Stomach (tissue), 9 donors: ENCODE data around the gene FOS. TPM values are rescaled to one million over a fixed set of nuclear protein-coding genes. Genes with fewer than 3 reads are reported as not detected.

Source experiments
- DNase-seq, 2 donors: peaks; one replicate each; pipeline versions ENCODE4 v3.0.0 to v3.0.0-alpha.2; 2013 to 2019
- H3K27ac ChIP-seq, 5 donors: fragments of 200-600 bp in 4 of 5; sonication (generic) in 4 of 5; one replicate each; pipeline ENCODE4 v1.5.1; 2013 to 2019; ENCODE audit warnings: mild to moderate bottlenecking in 1 of 5, moderate library complexity in 1 of 5
- H3K27me3 ChIP-seq, 3 donors: fragments of 200-600 bp; sonication (generic); one replicate each; pipeline ENCODE4 v1.5.1; 2017 to 2019; ENCODE audit warnings: mixed run types in 1 of 3
- H3K36me3 ChIP-seq, 4 donors: fragments of 200-600 bp; sonication (generic); 1 replicate in 3 of 4; 2 replicates in 1 of 4; pipeline ENCODE4 v1.5.1; 2016 to 2019
- H3K4me1 ChIP-seq, 4 donors: fragments of 200-600 bp; sonication (generic); one replicate each; pipeline ENCODE4 v1.5.1; 2016 to 2019
- H3K4me3 ChIP-seq, 4 donors: fragments of 200-600 bp; sonication (generic) in 3 of 4; one replicate each; pipeline ENCODE4 v1.5.1; 2016 to 2019; ENCODE audit warnings: mild to moderate bottlenecking in 1 of 4
- H3K9me3 ChIP-seq, 4 donors: fragments of 200-600 bp; sonication (generic); one replicate each; pipeline ENCODE4 v1.5.1; 2016 to 2019
- CTCF ChIP-seq, 7 experiments: fragments of 450-650 bp in 4 of 7; fragments of 200-600 bp in 3 of 7; sonication (generic) in 3 of 7; IDR thresholded peaks; one replicate each; pipeline ENCODE4 v1.5.1; 2016 to 2019; ENCODE audit warnings: antibody characterized with exemption in 7 of 7, control low read depth in 2 of 7, mild to moderate bottlenecking in 1 of 7
- EP300 ChIP-seq: sonication (generic); formaldehyde crosslinking; IDR thresholded peaks from one replicate; pipeline ENCODE4 v1.6.1; 2017; ENCODE audit warnings: antibody characterized with exemption
- POLR2A ChIP-seq, 4 donors: fragments of 450-650 bp; IDR thresholded peaks; one replicate each; pipeline ENCODE4 v1.6.1; 2016; ENCODE audit warnings: antibody characterized with exemption in 4 of 4, control low read depth in 2 of 4, mild to moderate bottlenecking in 1 of 4, moderate library complexity in 1 of 4
- POLR2AphosphoS5 ChIP-seq, 3 donors: sonication (generic); formaldehyde crosslinking; IDR thresholded peaks; one replicate each; pipeline ENCODE4 v1.6.1; 2016; ENCODE audit warnings: antibody characterized with exemption in 3 of 3
- WGBS, 5 donors: extraction: QIAGEN DNeasy Blood & Tissue Kit in 3 of 5; methylation state at CpG; one replicate each; pipeline versions ENCODE4 v1.1.5 to v1.1.7; 2013 to 2018; 5-methylcytosine and 5-hydroxymethylcytosine counted together
- intact Hi-C: fragments of 100-400 bp; cut with DNase I; formaldehyde crosslinking; loops from one replicate; pipeline ENCODE4 v1.15.1; 2023; ENCODE audit warnings: low total_unique reads
- polyA plus RNA-seq, 3 donors: library from polyadenylated mRNA; stranded (reverse); fragments of 200-250 nt; gene quantifications; one replicate each; pipeline ENCODE4 v1.2.3, GENCODE V29; 2013
- total RNA-seq, 5 donors: library from RNA; depleted of rRNA; stranded (reverse); fragments of >200 nt; gene quantifications; one replicate each; pipeline versions ENCODE4 v1.1.0 to v1.2.3, GENCODE V29; 2014 to 2016
- donor health status: healthy with polysubstance abuse.
- donor health status: Bipolar disorder and iron deficiency.
- donor health status: healthy.

Gene FOS
- total and polyA plus RNA-seq, 8 donors: 62.2 to 1,274 (median 213) TPM

GRCh38 chr14:75293920-75294648 lies 15.5 kb downstream of the FOS start:
- intact Hi-C loops: no loop called here
- H3K4me1 ChIP-seq: peaks cover 19 to 47% (median 28%) of the 10 kb centered on the region in 4 donors
- peak overlapping the region; percentile 49 to 57 (median 54) for H3K4me3 ChIP-seq
- peak; percentile 96 to 99 for DNase-seq
- no peaks in the 10 kb centered on the region for H3K36me3 ChIP-seq
- no peaks in the 10 kb centered on the region for H3K27me3 ChIP-seq
- 0 to 1% (median 0%) methylated on average over 40 to 59 of the region's 59 CpGs for WGBS, 5 donors
- H3K9me3 ChIP-seq: no peaks in the 10 kb centered on the region
- peak overlapping the region; percentile 89 to 96 (median 95) for H3K27ac ChIP-seq
- TF ChIP-seq POLR2AphosphoS5 (IDR thresholded peaks at IDR 0.05) (peak; percentile 83 to 94 (median 92)), POLR2A (IDR thresholded peaks at IDR 0.05) (peak in 1 of 4 donors; percentile 38), CTCF (IDR thresholded peaks at IDR 0.05) (peak in 1 of 7 experiments; percentile 13), EP300 (peak; percentile 88)

- WGBS, 5 donors: 0 to 1% (median 1%) methylated on average over 9 of the region's 9 CpGs
- intact Hi-C loops: no loop called here
- Histone ChIP-seq H3K36me3 (no peaks in the 10 kb centered on the region), H3K4me3 (peak overlapping the region; percentile 49 to 57 (median 54)), H3K4me1 (peaks cover 19 to 47% (median 28%) of the 10 kb centered on the region in 4 donors), H3K27me3 (no peaks in the 10 kb centered on the region), H3K27ac (peak overlapping the region; percentile 88 to 96 (median 91)), H3K9me3 (no peaks in the 10 kb centered on the region)
- TF ChIP-seq POLR2AphosphoS5 (IDR thresholded peaks at IDR 0.05) (no peak), POLR2A (IDR thresholded peaks at IDR 0.05) (no peak), EP300 (no peak), CTCF (IDR thresholded peaks at IDR 0.05) (peak in 1 of 7 experiments; percentile 9)
- DNase-seq: no peak
These were observed 16.0 kb downstream of the FOS start for GRCh38 chr14:75294649-75295033.

DNA sequence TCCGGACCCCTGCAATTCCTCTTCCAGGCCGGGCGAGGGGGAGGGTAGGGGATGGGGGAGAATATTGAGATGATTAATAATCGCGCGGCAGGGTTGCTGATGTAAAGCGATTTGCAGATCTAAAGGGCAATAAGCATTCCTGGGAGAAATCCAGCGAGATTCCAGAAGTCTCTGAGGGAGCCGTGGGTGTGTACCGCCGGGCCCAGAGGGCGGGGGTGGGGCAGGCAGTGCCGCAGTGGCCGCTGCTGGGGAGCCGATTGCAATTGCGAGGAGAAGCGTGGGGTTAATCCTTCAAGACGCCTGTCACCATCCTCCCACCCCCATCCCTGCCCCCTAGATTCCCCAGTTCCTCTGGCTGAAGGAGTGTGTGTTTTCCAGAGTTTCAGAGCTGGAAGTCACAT lies 16.4 kb downstream of the FOS start:
- peak overlapping the region; percentile 49 to 57 (median 54) for H3K4me3 ChIP-seq
- no peak for TF ChIP-seq POLR2A (IDR thresholded peaks at IDR 0.05)
- TF ChIP-seq EP300: no peak
- no peak for TF ChIP-seq POLR2AphosphoS5 (IDR thresholded peaks at IDR 0.05)
- no peak for TF ChIP-seq CTCF (IDR thresholded peaks at IDR 0.05)
- no peaks in the 10 kb centered on the region for H3K9me3 ChIP-seq
- no peaks in the 10 kb centered on the region for H3K36me3 ChIP-seq
- 0 to 2% (median 1%) methylated on average over 15 to 18 of the region's 18 CpGs for WGBS, 5 donors
- H3K27me3 ChIP-seq: no peaks in the 10 kb centered on the region
- H3K4me1 ChIP-seq: peaks cover 19 to 49% (median 28%) of the 10 kb centered on the region in 4 donors
- peak; percentile 69 to 91 for DNase-seq
- peak overlapping the region; percentile 88 to 96 (median 91) for H3K27ac ChIP-seq
- intact Hi-C loops: no loop called here

DNA sequence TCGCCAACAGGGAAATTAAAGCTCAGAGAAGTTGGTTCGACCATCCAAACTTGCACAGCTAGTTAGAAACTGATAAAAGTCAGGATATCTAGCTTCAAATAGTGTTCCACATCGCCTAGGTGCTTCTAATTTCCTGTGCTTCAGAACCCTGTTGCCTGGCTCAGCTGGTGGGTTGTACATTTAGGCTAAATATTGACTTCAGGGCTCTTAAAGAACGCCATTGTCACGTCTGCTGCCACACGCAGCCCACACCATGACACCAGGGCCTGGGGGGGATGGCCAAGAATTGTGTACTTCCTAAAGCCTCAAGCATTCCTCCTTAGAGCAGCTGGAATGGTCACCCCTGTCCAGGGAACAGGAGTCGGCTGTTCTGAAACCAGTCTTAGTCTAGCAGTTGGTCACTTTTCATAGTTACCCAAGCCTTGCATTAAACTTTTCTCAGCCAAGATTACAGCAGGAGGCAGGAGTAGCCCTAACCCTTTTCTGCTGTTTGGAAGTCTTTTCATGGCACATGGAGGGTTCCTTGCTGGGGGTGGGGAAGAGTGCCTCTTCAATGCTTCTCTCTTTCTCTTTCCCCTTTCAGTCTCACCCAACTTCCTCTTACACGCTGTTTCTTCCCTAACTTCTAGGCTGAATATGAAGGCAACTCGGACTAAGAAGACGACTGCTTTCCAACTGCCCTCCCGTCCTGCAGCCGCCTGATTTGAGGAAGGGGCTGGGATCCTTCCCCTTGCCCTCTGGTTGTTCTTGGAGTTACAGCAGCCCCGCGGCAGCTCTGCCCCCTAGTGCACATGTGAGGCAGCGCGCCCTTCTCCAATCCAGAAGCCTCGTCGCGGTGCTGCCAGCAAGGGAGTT lies 17.1 kb downstream of the FOS start:
- peak; percentile 87 to 95 for DNase-seq
- Histone ChIP-seq H3K4me1 (peaks cover 19 to 53% (median 28%) of the 10 kb centered on the region in 4 donors), H3K36me3 (no peaks in the 10 kb centered on the region), H3K4me3 (peak overlapping the region; percentile 49 to 57 (median 54)), H3K27ac (peak overlapping the region; percentile 88 to 96 (median 91)), H3K27me3 (no peaks in the 10 kb centered on the region), H3K9me3 (no peaks in the 10 kb centered on the region)
- intact Hi-C loops: no loop called here
- TF ChIP-seq POLR2A (IDR thresholded peaks at IDR 0.05): no peak
- TF ChIP-seq POLR2AphosphoS5 (IDR thresholded peaks at IDR 0.05): peak in 2 of 3 donors; percentile 3 to 63
- no peak for TF ChIP-seq EP300
- peak in 6 of 7 experiments; percentile 29 to 99 (median 98) for TF ChIP-seq CTCF (IDR thresholded peaks at IDR 0.05)
- 2 to 4% (median 3%) methylated on average over 19 of the region's 19 CpGs for WGBS, 5 donors
